Tibial artery (tissue), 4 donors: ENCODE results near the gene C9orf85.

Source experiments
- DNase-seq, 2 donors: peaks; one replicate each; pipeline ENCODE4 v3.0.0-alpha.2; 2019
- H3K27ac ChIP-seq, 2 donors: fragments of 200-600 bp; sonication (generic) in 1 of 2; 1 replicate in 1 of 2; 2 replicates in 1 of 2; pipeline ENCODE4 v1.5.1; 2018 to 2019; ENCODE audit warnings: mild to moderate bottlenecking in 1 of 2
- H3K27me3 ChIP-seq, 2 donors: fragments of 200-600 bp; sonication (generic) in 1 of 2; one replicate each; pipeline versions ENCODE4 v1.5.1 to v1.6.0; 2016 to 2019
- H3K36me3 ChIP-seq, 3 donors: fragments of 200-600 bp; sonication (generic) in 2 of 3; one replicate each; pipeline ENCODE4 v1.5.1; 2016 to 2019; ENCODE audit warnings: mild to moderate bottlenecking in 2 of 3
- H3K4me1 ChIP-seq, 4 donors: fragments of 200-600 bp; sonication (generic) in 2 of 4; 1 replicate in 3 of 4; 2 replicates in 1 of 4; pipeline ENCODE4 v1.5.1; 2016 to 2019
- H3K4me3 ChIP-seq, 2 donors: fragments of 200-600 bp; sonication (generic) in 1 of 2; 1 replicate in 1 of 2; 2 replicates in 1 of 2; pipeline ENCODE4 v1.5.1; 2018 to 2019; ENCODE audit warnings: mild to moderate bottlenecking in 2 of 2
- H3K9me3 ChIP-seq, 3 donors: fragments of 200-600 bp; sonication (generic) in 1 of 3; one replicate each; pipeline ENCODE4 v1.5.1; 2016 to 2019
- intact Hi-C: fragments of 100-400 bp; cut with DNase I; formaldehyde crosslinking; loops from one replicate; pipeline ENCODE4 v1.15.0; 2023; ENCODE audit warnings: low total_unique reads
- TF ChIP-seq, protein P1 (sequence below), 2 experiments: fragments of 200-600 bp in 1 of 2; fragments of 450-650 bp in 1 of 2; IDR thresholded peaks; one replicate each; pipeline ENCODE4 v1.5.1; 2017 to 2019; ENCODE audit warnings: antibody characterized with exemption in 2 of 2, mild to moderate bottlenecking in 1 of 2, moderate library complexity in 1 of 2

Gene C9orf85

DNA sequence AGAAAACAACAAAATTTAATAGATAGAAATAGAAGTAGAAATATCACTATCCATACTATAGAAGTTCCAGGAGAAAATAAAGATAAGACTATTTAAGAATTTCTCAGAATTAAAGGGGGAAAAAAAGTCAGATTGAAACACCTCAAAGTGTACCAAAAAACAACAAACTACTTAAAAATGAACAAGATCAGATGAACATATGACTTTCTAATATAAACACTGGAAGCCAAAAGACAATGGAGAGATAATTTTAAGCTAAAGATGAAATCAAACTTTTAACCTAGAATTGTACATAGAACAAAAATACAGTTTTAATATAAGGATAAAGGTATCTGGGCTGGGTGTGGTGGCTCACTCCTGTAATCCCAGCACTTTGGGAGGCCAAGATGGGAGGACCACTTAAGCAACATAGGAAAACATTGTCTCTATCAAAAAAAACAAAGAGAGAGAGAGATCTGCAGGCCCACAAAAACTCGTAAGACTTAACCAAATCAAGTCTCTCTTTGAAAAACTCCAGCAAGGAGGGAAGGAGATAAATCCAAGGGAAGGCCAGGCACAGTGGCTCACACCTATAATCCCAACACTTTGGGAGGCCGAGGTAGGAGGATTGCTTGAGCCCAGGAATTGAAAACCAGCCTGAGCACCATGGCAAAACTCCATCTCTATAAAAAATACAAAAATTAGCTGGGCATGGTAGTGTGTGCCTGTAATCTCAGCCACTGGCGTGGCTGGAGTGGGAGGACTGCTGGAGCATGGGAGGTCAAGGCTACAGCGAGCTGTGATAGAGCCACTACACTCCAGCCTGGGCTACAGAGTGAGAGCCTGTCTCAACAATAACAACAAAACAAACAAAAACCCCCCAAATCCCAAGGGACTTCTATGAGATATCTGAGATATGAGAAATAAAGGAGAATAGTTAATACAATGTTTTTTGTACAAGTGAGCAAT is 32.8 kb upstream of the C9orf85 start:
- intact Hi-C loops = no loop called here
- Histone ChIP-seq H3K4me1 (peaks cover 0 to 4% (median 0%) of the 10 kb centered on the region in 4 donors), H3K9me3 (peaks cover 4 to 27% (median 17%) of the 10 kb centered on the region in 3 donors), H3K27me3 (no peaks in the 10 kb centered on the region), H3K36me3 (peaks cover 0 to 13% (median 10%) of the 10 kb centered on the region in 3 donors), H3K4me3 (no peak overlapping the region), H3K27ac (no peak overlapping the region)
- DNase-seq = no peak
- TF ChIP-seq, protein P1, sequence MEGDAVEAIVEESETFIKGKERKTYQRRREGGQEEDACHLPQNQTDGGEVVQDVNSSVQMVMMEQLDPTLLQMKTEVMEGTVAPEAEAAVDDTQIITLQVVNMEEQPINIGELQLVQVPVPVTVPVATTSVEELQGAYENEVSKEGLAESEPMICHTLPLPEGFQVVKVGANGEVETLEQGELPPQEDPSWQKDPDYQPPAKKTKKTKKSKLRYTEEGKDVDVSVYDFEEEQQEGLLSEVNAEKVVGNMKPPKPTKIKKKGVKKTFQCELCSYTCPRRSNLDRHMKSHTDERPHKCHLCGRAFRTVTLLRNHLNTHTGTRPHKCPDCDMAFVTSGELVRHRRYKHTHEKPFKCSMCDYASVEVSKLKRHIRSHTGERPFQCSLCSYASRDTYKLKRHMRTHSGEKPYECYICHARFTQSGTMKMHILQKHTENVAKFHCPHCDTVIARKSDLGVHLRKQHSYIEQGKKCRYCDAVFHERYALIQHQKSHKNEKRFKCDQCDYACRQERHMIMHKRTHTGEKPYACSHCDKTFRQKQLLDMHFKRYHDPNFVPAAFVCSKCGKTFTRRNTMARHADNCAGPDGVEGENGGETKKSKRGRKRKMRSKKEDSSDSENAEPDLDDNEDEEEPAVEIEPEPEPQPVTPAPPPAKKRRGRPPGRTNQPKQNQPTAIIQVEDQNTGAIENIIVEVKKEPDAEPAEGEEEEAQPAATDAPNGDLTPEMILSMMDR (IDR thresholded peaks at IDR 0.05) = no peak

- Histone ChIP-seq H3K36me3 (peaks cover 0 to 6% (median 5%) of the 10 kb centered on the region in 3 donors), H3K27me3 (no peaks in the 10 kb centered on the region), H3K9me3 (peaks cover 4 to 31% (median 17%) of the 10 kb centered on the region in 3 donors), H3K4me1 (peaks cover 0 to 4% (median 0%) of the 10 kb centered on the region in 4 donors), H3K4me3 (no peak overlapping the region), H3K27ac (no peak overlapping the region)
- no peak for DNase-seq
- TF ChIP-seq, protein P1 (IDR thresholded peaks at IDR 0.05) = no peak
- intact Hi-C loops = no loop called here
Measured at GRCh38 chr9:71879644-71880174, 31.7 kb upstream of the C9orf85 start.

GRCh38 chr9:71884005-71884404 is 27.4 kb upstream of the C9orf85 start:
- TF ChIP-seq, protein P1 (IDR thresholded peaks at IDR 0.05) = no peak
- Histone ChIP-seq H3K4me1 (peaks cover 0 to 10% (median 0%) of the 10 kb centered on the region in 4 donors), H3K27me3 (no peaks in the 10 kb centered on the region), H3K27ac (no peak overlapping the region), H3K36me3 (no peaks in the 10 kb centered on the region), H3K4me3 (no peak overlapping the region), H3K9me3 (peaks cover 0 to 12% (median 0%) of the 10 kb centered on the region in 3 donors)
- intact Hi-C loops = no loop called here
- DNase-seq = no peak

- no peak for DNase-seq
- intact Hi-C loops = no loop called here
Measured at GRCh38 chr9:71885467-71885866, 26.0 kb upstream of the C9orf85 start.

DNA sequence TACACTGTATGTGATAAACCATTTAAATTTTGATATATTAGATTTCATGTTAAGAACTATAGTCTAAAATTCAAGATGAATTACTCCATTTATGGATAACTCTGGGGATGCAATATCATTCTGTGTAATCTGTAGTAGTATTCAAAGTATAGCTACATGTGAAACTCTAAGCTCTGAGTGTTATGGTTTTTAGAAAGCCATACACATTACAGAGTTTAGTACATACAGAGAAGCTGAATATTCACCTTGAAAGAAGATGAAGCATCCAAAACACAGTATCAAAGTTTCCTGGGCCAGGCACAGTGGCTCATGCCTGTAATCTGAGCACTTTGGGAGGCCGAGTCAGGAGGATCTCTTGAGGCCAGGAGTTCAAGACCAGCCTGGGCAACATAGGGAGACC is 25.4 kb upstream of the C9orf85 start:
- peaks cover 0 to 7% (median 0%) of the 10 kb centered on the region in 3 donors for H3K9me3 ChIP-seq
- no peak overlapping the region for H3K27ac ChIP-seq
- H3K36me3 ChIP-seq = no peaks in the 10 kb centered on the region
- H3K27me3 ChIP-seq = no peaks in the 10 kb centered on the region
- no peak overlapping the region for H3K4me3 ChIP-seq
- intact Hi-C loops = no loop called here
- DNase-seq = no peak
- H3K4me1 ChIP-seq = peaks cover 0 to 22% (median 0%) of the 10 kb centered on the region in 4 donors
- TF ChIP-seq, protein P1 (IDR thresholded peaks at IDR 0.05) = no peak

More at GRCh38 chr9:71885467-71885866, 26.0 kb upstream of the C9orf85 start:
- Histone ChIP-seq H3K36me3 (no peaks in the 10 kb centered on the region), H3K4me3 (no peak overlapping the region), H3K27me3 (no peaks in the 10 kb centered on the region), H3K9me3 (peaks cover 0 to 9% (median 0%) of the 10 kb centered on the region in 3 donors), H3K27ac (no peak overlapping the region), H3K4me1 (peaks cover 0 to 22% (median 0%) of the 10 kb centered on the region in 4 donors)
- TF ChIP-seq, protein P1 (IDR thresholded peaks at IDR 0.05) = no peak
